SU-DHL-6 (cell line): Measurements from ENCODE around the gene CRYZL1.

Experiments
- EZH2phosphoT487 ChIP-seq: fragments of 200-600 bp; sonication (generic), shearing (Covaris generic); conservative IDR thresholded peaks from 2 replicates; pipeline ENCODE4 v1.6.1; 2018; ENCODE audit warnings: mild to moderate bottlenecking, antibody characterized with exemption, low read length, moderate library complexity, mixed read lengths
- TF ChIP-seq, protein P1 (sequence below): fragments of 200-600 bp; sonication (generic); IDR thresholded peaks from one replicate; pipeline ENCODE4 v1.5.1; 2017; ENCODE audit warnings: antibody characterized with exemption, mild to moderate bottlenecking, low read length, moderate library complexity; ENCODE audit not compliant: insufficient read depth, poor library complexity, severe bottlenecking

DNA sequence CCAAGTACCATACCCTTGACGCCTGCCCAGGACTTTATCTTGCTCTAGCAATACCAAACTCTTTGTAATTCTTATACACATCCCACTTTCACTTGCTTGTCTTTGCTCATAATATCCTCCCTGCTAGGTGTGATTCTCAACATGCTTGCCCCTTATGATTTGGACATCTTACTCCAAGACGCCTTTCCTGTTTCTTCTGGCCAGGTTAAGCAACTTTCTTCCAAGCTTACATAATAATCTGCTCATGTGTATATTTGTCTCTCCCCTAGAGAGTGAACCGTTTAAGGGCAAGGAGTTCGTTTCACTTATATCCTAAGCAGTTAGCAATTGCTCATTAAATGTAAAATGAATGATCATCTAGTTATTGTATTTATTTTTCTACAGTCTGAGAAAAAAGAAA lies 21.8 kb downstream of the CRYZL1 start:
- TF ChIP-seq, protein P1, sequence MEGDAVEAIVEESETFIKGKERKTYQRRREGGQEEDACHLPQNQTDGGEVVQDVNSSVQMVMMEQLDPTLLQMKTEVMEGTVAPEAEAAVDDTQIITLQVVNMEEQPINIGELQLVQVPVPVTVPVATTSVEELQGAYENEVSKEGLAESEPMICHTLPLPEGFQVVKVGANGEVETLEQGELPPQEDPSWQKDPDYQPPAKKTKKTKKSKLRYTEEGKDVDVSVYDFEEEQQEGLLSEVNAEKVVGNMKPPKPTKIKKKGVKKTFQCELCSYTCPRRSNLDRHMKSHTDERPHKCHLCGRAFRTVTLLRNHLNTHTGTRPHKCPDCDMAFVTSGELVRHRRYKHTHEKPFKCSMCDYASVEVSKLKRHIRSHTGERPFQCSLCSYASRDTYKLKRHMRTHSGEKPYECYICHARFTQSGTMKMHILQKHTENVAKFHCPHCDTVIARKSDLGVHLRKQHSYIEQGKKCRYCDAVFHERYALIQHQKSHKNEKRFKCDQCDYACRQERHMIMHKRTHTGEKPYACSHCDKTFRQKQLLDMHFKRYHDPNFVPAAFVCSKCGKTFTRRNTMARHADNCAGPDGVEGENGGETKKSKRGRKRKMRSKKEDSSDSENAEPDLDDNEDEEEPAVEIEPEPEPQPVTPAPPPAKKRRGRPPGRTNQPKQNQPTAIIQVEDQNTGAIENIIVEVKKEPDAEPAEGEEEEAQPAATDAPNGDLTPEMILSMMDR = no peak
- no peak for TF ChIP-seq EZH2phosphoT487
